Measurements from ENCODE around the gene DMD. TPM values are rescaled to one million over a fixed set of nuclear protein-coding genes. Genes with fewer than 3 reads are reported as not detected.

The DMD gene
- total and polyA plus RNA-seq, 2 of the 8 experiments (the other 6 are each of a cell fraction or from before 2014, with no cell fraction given) = 4.8 to 7.4 TPM

- H4K91ac ChIP-seq (replicated peaks; ENCODE audit: insufficient read length, low read length) = no peak overlapping the region
- no peaks in the 10 kb centered on the region for H3K36me3 ChIP-seq (ENCODE audit: control insufficient read depth in 2 of 4, insufficient read depth in 4 of 4, low read length in 3 of 4)
- no peak overlapping the region for H2AFZ ChIP-seq (ENCODE audit: low read length)
- H3K4me3 ChIP-seq (ENCODE audit: extremely low read depth in 1 of 4, insufficient read depth in 2 of 4, low read depth in 3 of 4, low read length in 4 of 4) = no peak overlapping the region
- FAIRE-seq (no peak), DNase-seq (ENCODE audit: low read depth in 1 of 2, low spot score in 2 of 2) (no peak)
- no peaks in the 10 kb centered on the region for H3K79me1 ChIP-seq (ENCODE audit: low read depth, low read length)
- H2BK120ac ChIP-seq (replicated peaks; ENCODE audit: low read depth, low read length) = no peak overlapping the region
- no peak overlapping the region for H2BK15ac ChIP-seq (ENCODE audit: low read length)
- H2BK12ac ChIP-seq (ENCODE audit: low read depth, low read length) = no peak overlapping the region
- H4K20me1 ChIP-seq (replicated peaks in 1 of 2; ENCODE audit: control insufficient read depth in 1 of 2, insufficient read depth in 2 of 2, low read length in 2 of 2) = no peaks in the 10 kb centered on the region
- 92% methylated on average over 2 of the region's 2 CpGs; no CpG with 5 or more reads in 1 of the 2 experiments for WGBS, 2 experiments (ENCODE audit: extremely low coverage in 1 of 2, insufficient coverage in 1 of 2, insufficient read length in 1 of 2, insufficient replicate concordance in 2 of 2, low coverage in 1 of 2, low lambda C conversion rate in 2 of 2, missing lambda C conversion rate in 1 of 2)
- no peak overlapping the region for H2BK20ac ChIP-seq (ENCODE audit: low read length)
- H3K4me2 ChIP-seq (ENCODE audit: insufficient read depth in 1 of 2, low read depth in 2 of 2, low read length in 2 of 2) = no peak overlapping the region
- no peak overlapping the region for H3K23ac ChIP-seq (ENCODE audit: insufficient read length)
- H2AK5ac ChIP-seq (ENCODE audit: low read depth, low read length) = no peak overlapping the region
- ChIA-PET POLR2A (ENCODE audit: partially characterized antibody) (no interaction called here), CTCF (ENCODE audit: partially characterized antibody) (no interaction called here)
- H4K8ac ChIP-seq (ENCODE audit: extremely low read depth, insufficient read depth, low read length) = no peak overlapping the region
- no peak overlapping the region for H3K9ac ChIP-seq (replicated peaks in 1 of 4; ENCODE audit: extremely low read depth in 1 of 4, low read depth in 3 of 4, low read length in 3 of 4)
- no peaks in the 10 kb centered on the region for H3K79me2 ChIP-seq (ENCODE audit: control insufficient read depth in 1 of 2, insufficient read depth in 2 of 2, low read length in 2 of 2)
- H4K5ac ChIP-seq (ENCODE audit: insufficient read length, low read depth, low read length) = no peak overlapping the region
- H3K27ac ChIP-seq (ENCODE audit: low read depth, low read length) = no peak overlapping the region
- no peak overlapping the region for H2BK5ac ChIP-seq (ENCODE audit: low read depth, low read length)
- H3K4me1 ChIP-seq (replicated peaks in 1 of 4; ENCODE audit: control insufficient read depth in 3 of 4, insufficient read depth in 4 of 4, low read length in 3 of 4) = no peaks in the 10 kb centered on the region
- no peaks in the 10 kb centered on the region for H3K9me3 ChIP-seq (ENCODE audit: insufficient read depth in 2 of 2, low read depth in 1 of 2, low read length in 1 of 2)
- no peaks in the 10 kb centered on the region for H3K23me2 ChIP-seq (ENCODE audit: low read depth, low read length)
- no peak overlapping the region for H3K14ac ChIP-seq (ENCODE audit: insufficient read length)
- no peak overlapping the region for H3K18ac ChIP-seq (ENCODE audit: extremely low read depth, low read length)
- H3K27me3 ChIP-seq (replicated peaks in 1 of 4; ENCODE audit: control insufficient read depth in 3 of 4, extremely low read depth in 1 of 4, insufficient read depth in 3 of 4, low read length in 3 of 4) = no peaks in the 10 kb centered on the region
- no peak overlapping the region for H3K4ac ChIP-seq (replicated peaks; ENCODE audit: insufficient read length, low read depth, low read length)
- TF ChIP-seq BCL11A (IDR thresholded peaks at IDR 0.05; ENCODE audit: low read depth in 2 of 2, low read length in 2 of 2) = no peak
- TF ChIP-seq CEBPB (IDR thresholded peaks at IDR 0.05; ENCODE audit: low read depth, low read length) = no peak
- no peak for TF ChIP-seq ATF3 (IDR thresholded peaks at IDR 0.05; ENCODE audit: insufficient read depth, low read depth, low read length)
- no peak for TF ChIP-seq PHF8 (conservative IDR thresholded peaks at IDR 0.05; ENCODE audit: low read depth, low read length)
- TF ChIP-seq, protein P1, sequence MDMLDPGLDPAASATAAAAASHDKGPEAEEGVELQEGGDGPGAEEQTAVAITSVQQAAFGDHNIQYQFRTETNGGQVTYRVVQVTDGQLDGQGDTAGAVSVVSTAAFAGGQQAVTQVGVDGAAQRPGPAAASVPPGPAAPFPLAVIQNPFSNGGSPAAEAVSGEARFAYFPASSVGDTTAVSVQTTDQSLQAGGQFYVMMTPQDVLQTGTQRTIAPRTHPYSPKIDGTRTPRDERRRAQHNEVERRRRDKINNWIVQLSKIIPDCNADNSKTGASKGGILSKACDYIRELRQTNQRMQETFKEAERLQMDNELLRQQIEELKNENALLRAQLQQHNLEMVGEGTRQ (IDR thresholded peaks at IDR 0.05; ENCODE audit: low read length) = no peak
- no peak for TF ChIP-seq EGR1 (IDR thresholded peaks at IDR 0.05; ENCODE audit: borderline replicate concordance, low read depth, low read length)
- no peak for TF ChIP-seq RAD21 (IDR thresholded peaks at IDR 0.05 in 1 of 2, conservative IDR thresholded peaks at IDR 0.05 in 1 of 2; ENCODE audit: low read depth in 2 of 2, low read length in 2 of 2)
- TF ChIP-seq NRF1 (IDR thresholded peaks at IDR 0.05; ENCODE audit: low read depth, low read length) = no peak
- TF ChIP-seq, protein P2, sequence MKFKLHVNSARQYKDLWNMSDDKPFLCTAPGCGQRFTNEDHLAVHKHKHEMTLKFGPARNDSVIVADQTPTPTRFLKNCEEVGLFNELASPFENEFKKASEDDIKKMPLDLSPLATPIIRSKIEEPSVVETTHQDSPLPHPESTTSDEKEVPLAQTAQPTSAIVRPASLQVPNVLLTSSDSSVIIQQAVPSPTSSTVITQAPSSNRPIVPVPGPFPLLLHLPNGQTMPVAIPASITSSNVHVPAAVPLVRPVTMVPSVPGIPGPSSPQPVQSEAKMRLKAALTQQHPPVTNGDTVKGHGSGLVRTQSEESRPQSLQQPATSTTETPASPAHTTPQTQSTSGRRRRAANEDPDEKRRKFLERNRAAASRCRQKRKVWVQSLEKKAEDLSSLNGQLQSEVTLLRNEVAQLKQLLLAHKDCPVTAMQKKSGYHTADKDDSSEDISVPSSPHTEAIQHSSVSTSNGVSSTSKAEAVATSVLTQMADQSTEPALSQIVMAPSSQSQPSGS (IDR thresholded peaks at IDR 0.05; ENCODE audit: low read length) = no peak
- no peak for TF ChIP-seq JUN (IDR thresholded peaks at IDR 0.05; ENCODE audit: low read depth, low read length)
- H3K56ac ChIP-seq (replicated peaks; ENCODE audit: insufficient read length, low read depth, low read length) = no peak overlapping the region
Observed at GRCh38 chrX:31588355-31588754, 1623.0 kb downstream of the DMD start.

Measured in H1 (cell line).